H1 (cell line): ENCODE data around the gene LMBR1.

ENCODE experiments used
- EGR1 ChIP-seq: IDR thresholded peaks from 2 replicates; pipeline ENCODE4 v1.6.1; 2011; ENCODE audit warnings: low read depth, low read length, borderline replicate concordance
- EZH2 ChIP-seq: fragments of 200-600 bp; sonication (generic); IDR thresholded peaks from 2 replicates; pipeline ENCODE4 v1.7.1; 2012; ENCODE audit warnings: low read depth, mild to moderate bottlenecking, moderate library complexity, low read length, inconsistent platforms; ENCODE audit not compliant: severe bottlenecking
- NRF1 ChIP-seq: IDR thresholded peaks from 2 replicates; pipeline ENCODE4 v1.6.1; 2011; ENCODE audit warnings: mild to moderate bottlenecking, low read depth, low read length, improper control_type of control experiment
- RAD21 ChIP-seq, 2 experiments: IDR thresholded peaks in 1 of 2; conservative IDR thresholded peaks in 1 of 2; 2 replicates each; pipeline ENCODE4 v1.6.1; 2011; ENCODE audit warnings: low read depth in 2 of 2, low read length in 2 of 2, improper control_type of control experiment in 1 of 2, inconsistent platforms in 1 of 2, mild to moderate bottlenecking in 1 of 2, moderate library complexity in 1 of 2
- SIX5 ChIP-seq: IDR thresholded peaks from 2 replicates; pipeline ENCODE4 v1.6.1; 2011; ENCODE audit warnings: mild to moderate bottlenecking, low read depth, low read length
- SP1 ChIP-seq: IDR thresholded peaks from 2 replicates; pipeline ENCODE4 v1.6.1; 2011; ENCODE audit warnings: low read depth, low read length
- SRF ChIP-seq: IDR thresholded peaks from 2 replicates; pipeline ENCODE4 v1.6.1; 2011; ENCODE audit warnings: mild to moderate bottlenecking, low read depth, low read length, moderate library complexity
- TAF1 ChIP-seq: IDR thresholded peaks from 2 replicates; pipeline ENCODE4 v1.6.1; 2011; ENCODE audit warnings: mild to moderate bottlenecking, low read depth, low read length
- TEAD4 ChIP-seq: IDR thresholded peaks from 2 replicates; pipeline ENCODE4 v1.6.1; 2012; ENCODE audit warnings: low read depth, low read length, inconsistent platforms, mixed read lengths
- USF2 ChIP-seq: IDR thresholded peaks from 2 replicates; pipeline ENCODE4 v1.6.1; 2011; ENCODE audit warnings: low read length, improper control_type of control experiment
- YY1 ChIP-seq: IDR thresholded peaks from 2 replicates; pipeline ENCODE4 v1.6.1; 2011; ENCODE audit warnings: low read depth, mild to moderate bottlenecking, low read length
- TF ChIP-seq, protein P1 (sequence below), 3 experiments: IDR thresholded peaks; 1 replicate in 2 of 3; 2 replicates in 1 of 3; pipeline versions ENCODE4 v1.5.1 to v1.6.1; 2011; ENCODE audit warnings: low read length in 3 of 3, mild to moderate bottlenecking in 3 of 3, inconsistent platforms in 2 of 3, low read depth in 1 of 3, moderate library complexity in 1 of 3; ENCODE audit not compliant: insufficient read depth in 1 of 3; ENCODE audit errors: control extremely low read depth in 1 of 3
- TF ChIP-seq, protein P2 (sequence below): IDR thresholded peaks from 2 replicates; pipeline ENCODE4 v1.6.1; 2011; ENCODE audit warnings: low read depth, mild to moderate bottlenecking, low read length; ENCODE audit not compliant: insufficient read depth

- TF ChIP-seq, protein P1, sequence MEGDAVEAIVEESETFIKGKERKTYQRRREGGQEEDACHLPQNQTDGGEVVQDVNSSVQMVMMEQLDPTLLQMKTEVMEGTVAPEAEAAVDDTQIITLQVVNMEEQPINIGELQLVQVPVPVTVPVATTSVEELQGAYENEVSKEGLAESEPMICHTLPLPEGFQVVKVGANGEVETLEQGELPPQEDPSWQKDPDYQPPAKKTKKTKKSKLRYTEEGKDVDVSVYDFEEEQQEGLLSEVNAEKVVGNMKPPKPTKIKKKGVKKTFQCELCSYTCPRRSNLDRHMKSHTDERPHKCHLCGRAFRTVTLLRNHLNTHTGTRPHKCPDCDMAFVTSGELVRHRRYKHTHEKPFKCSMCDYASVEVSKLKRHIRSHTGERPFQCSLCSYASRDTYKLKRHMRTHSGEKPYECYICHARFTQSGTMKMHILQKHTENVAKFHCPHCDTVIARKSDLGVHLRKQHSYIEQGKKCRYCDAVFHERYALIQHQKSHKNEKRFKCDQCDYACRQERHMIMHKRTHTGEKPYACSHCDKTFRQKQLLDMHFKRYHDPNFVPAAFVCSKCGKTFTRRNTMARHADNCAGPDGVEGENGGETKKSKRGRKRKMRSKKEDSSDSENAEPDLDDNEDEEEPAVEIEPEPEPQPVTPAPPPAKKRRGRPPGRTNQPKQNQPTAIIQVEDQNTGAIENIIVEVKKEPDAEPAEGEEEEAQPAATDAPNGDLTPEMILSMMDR (IDR thresholded peaks at IDR 0.05; ENCODE audit: control extremely low read depth in 1 of 3, insufficient read depth in 1 of 3, low read depth in 1 of 3, low read length in 3 of 3), result no peak
- TF ChIP-seq EGR1 (no peak), TEAD4 (no peak), EZH2 (no peak), YY1 (no peak), SIX5 (no peak), NRF1 (no peak), SRF (no peak), TAF1 (no peak), RAD21 (IDR thresholded peaks at IDR 0.05 in 1 of 2, conservative IDR thresholded peaks at IDR 0.05 in 1 of 2; ENCODE audit: low read depth in 2 of 2, low read length in 2 of 2) (no peak), SP1 (no peak), USF2 (no peak)
- TF ChIP-seq, protein P2, sequence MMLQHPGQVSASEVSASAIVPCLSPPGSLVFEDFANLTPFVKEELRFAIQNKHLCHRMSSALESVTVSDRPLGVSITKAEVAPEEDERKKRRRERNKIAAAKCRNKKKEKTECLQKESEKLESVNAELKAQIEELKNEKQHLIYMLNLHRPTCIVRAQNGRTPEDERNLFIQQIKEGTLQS, result no peak
These were observed 11.3 kb downstream of the LMBR1 start for GRCh38 chr7:156881679-156882078.
